GM21360 (cell line): ENCODE data around the gene LHPP.

Experiments
- ATAC-seq: cut with Tn5 transposase; IDR thresholded peaks from one replicate; pipeline ENCODE4 v1.9.1; 2021; ENCODE audit warnings: mild to moderate bottlenecking, moderate library complexity; ENCODE audit not compliant: unreplicated experiment

LHPP gene

GRCh38 chr10:124447751-124448466, 13.7 kb upstream of the LHPP start:
- no peak for ATAC-seq

- no peak for ATAC-seq
These were observed 12.9 kb upstream of the LHPP start for GRCh38 chr10:124448696-124449169.

GRCh38 chr10:124449170-124450011, 12.2 kb upstream of the LHPP start:
- no peak for ATAC-seq

GRCh38 chr10:124450012-124450782, 11.4 kb upstream of the LHPP start, which contains the start of gene NKX1-2:
NKX1-2 (minus strand) TSS chr10:124450035; CDS start chr10:124449943, 92 bp downstream.
- no peak for ATAC-seq

GRCh38 chr10:124450783-124451057, 10.9 kb upstream of the LHPP start:
- no peak for ATAC-seq

- no peak for ATAC-seq
These were observed 10.3 kb upstream of the LHPP start for GRCh38 chr10:124451276-124451675.

- ATAC-seq, result no peak
These were observed 7.5 kb upstream of the LHPP start for GRCh38 chr10:124453960-124454610.

- ATAC-seq, result no peak
These were observed 6.2 kb upstream of the LHPP start for GRCh38 chr10:124455441-124455840.

- no peak for ATAC-seq
These were observed 3.1 kb upstream of the LHPP start for GRCh38 chr10:124458473-124458872.

GRCh38 chr10:124458889-124459288, 2.7 kb upstream of the LHPP start:
- ATAC-seq, result no peak

GRCh38 chr10:124459395-124459794, 2.2 kb upstream of the LHPP start:
- no peak for ATAC-seq

GRCh38 chr10:124460144-124460543, 1.5 kb upstream of the LHPP start:
- ATAC-seq, result no peak

GRCh38 chr10:124462348-124462695, 699 bp downstream of the LHPP start:
- ATAC-seq, result no peak

- no peak for ATAC-seq
These were observed 2.7 kb downstream of the LHPP start for GRCh38 chr10:124464028-124464965.

GRCh38 chr10:124465003-124465776, 3.6 kb downstream of the LHPP start:
- peak; percentile 44 for ATAC-seq

- ATAC-seq, result no peak
These were observed 4.3 kb downstream of the LHPP start for GRCh38 chr10:124465777-124466488.

- no peak for ATAC-seq
These were observed 5.5 kb downstream of the LHPP start for GRCh38 chr10:124467165-124467564.

- no peak for ATAC-seq
These were observed 7.0 kb downstream of the LHPP start for GRCh38 chr10:124468624-124469023.
